Stimulated activated CD4-positive, alpha-beta T cell treated with anti-CD3 and anti-CD28 coated beads, Interleukin-4, amount 100 ng/mL, for 1 hour (primary cell): ENCODE measurements around the gene TMEM175.

Source experiments
- DNase-seq: peaks from one replicate; pipeline ENCODE4 v3.0.0-alpha.2; 2020

TMEM175 gene

GRCh38 chr4:960636-961350 is 28.5 kb downstream of the TMEM175 start:
- no peak for DNase-seq

GRCh38 chr4:961351-962230 is 29.3 kb downstream of the TMEM175 start:
- DNase-seq, result no peak

- DNase-seq, result no peak
These were observed 30.3 kb downstream of the TMEM175 start for GRCh38 chr4:962231-963208.

- DNase-seq, result no peak
These were observed 31.3 kb downstream of the TMEM175 start for GRCh38 chr4:963276-964225.

- DNase-seq, result no peak
These were observed 32.2 kb downstream of the TMEM175 start for GRCh38 chr4:964346-965025.

- DNase-seq, result no peak
These were observed 32.9 kb downstream of the TMEM175 start for GRCh38 chr4:965048-965765.

GRCh38 chr4:965766-966134 is 33.5 kb downstream of the TMEM175 start:
- DNase-seq, result no peak

GRCh38 chr4:966266-967112 is 34.2 kb downstream of the TMEM175 start:
- DNase-seq, result no peak

- no peak for DNase-seq
These were observed 35.1 kb downstream of the TMEM175 start for GRCh38 chr4:967113-968104.

- DNase-seq, result no peak
These were observed 36.0 kb downstream of the TMEM175 start for GRCh38 chr4:968221-968620.

- no peak for DNase-seq
These were observed 36.5 kb downstream of the TMEM175 start for GRCh38 chr4:968621-969394.

GRCh38 chr4:970046-970745 is 37.9 kb downstream of the TMEM175 start:
- DNase-seq, result no peak

GRCh38 chr4:970854-971520 is 38.7 kb downstream of the TMEM175 start:
- DNase-seq, result no peak

- DNase-seq, result no peak
These were observed 39.6 kb downstream of the TMEM175 start for GRCh38 chr4:971666-972500.
